NCI-H2227 (cell line): ENCODE results near the gene TMPRSS15.

Experiments
- DNase-seq: peaks from one replicate; lab custom pipeline; 2025; ENCODE audit not compliant: unreplicated experiment; lab: John Stamatoyannopoulos, UW

The TMPRSS15 gene

GRCh38 chr21:18248171-18248570 lies 155.4 kb downstream of the TMPRSS15 start:
- DNase-seq, result no peak

- DNase-seq, result peak; percentile 49
Measured at GRCh38 chr21:18245464-18245967, 158.1 kb downstream of the TMPRSS15 start.

- peak; percentile 43 for DNase-seq
Measured at GRCh38 chr21:18244671-18245463, 158.7 kb downstream of the TMPRSS15 start, which contains the start of gene CHODL. Gene CHODL, plus strand, starts transcription at chr21:18244833. Its CDS starts 391 bp downstream, at chr21:18245224.

GRCh38 chr21:18235545-18235944 lies 168.0 kb downstream of the TMPRSS15 start:
- DNase-seq, result no peak

GRCh38 chr21:18228060-18228739 lies 175.4 kb downstream of the TMPRSS15 start:
- no peak for DNase-seq

- DNase-seq, result no peak
Measured at GRCh38 chr21:18222346-18222745, 181.2 kb downstream of the TMPRSS15 start.

- no peak for DNase-seq
Measured at GRCh38 chr21:18220498-18220897, 183.1 kb downstream of the TMPRSS15 start.
